B cell (primary cell): ENCODE measurements around the gene SYCE3.

ENCODE experiments used
- CTCF ChIP-seq: fragments of 200-600 bp; IDR thresholded peaks from one replicate; pipeline ENCODE4 v1.8.0; 2022; ENCODE audit warnings: antibody characterized with exemption, mild to moderate bottlenecking
- EZH2 ChIP-seq: IDR thresholded peaks from 2 replicates; pipeline ENCODE4 v1.6.1; 2012; ENCODE audit warnings: borderline replicate concordance, low read depth, mild to moderate bottlenecking, moderate library complexity, low read length; ENCODE audit not compliant: insufficient read depth, poor library complexity, severe bottlenecking

GRCh38 chr22:50548921-50549790, 13.6 kb downstream of the SYCE3 start:
- no peak for TF ChIP-seq CTCF
- TF ChIP-seq EZH2: no peak
